SW480 (cell line): Measurements from ENCODE around the gene CHAC2.
A peak's percentile ranks its signal among the peaks of the same experiment; 100 is the strongest.
"Not testable (repeated sequence)": the region's sequence is repeated elsewhere in the genome, so short reads cannot be mapped to it uniquely, and the experiment has no call there.

Experiments
- DNase-seq: peaks from one replicate; pipeline ENCODE4 v3.0.0-alpha.2; 2016; ENCODE audit warnings: low spot score

CHAC2 gene

DNA sequence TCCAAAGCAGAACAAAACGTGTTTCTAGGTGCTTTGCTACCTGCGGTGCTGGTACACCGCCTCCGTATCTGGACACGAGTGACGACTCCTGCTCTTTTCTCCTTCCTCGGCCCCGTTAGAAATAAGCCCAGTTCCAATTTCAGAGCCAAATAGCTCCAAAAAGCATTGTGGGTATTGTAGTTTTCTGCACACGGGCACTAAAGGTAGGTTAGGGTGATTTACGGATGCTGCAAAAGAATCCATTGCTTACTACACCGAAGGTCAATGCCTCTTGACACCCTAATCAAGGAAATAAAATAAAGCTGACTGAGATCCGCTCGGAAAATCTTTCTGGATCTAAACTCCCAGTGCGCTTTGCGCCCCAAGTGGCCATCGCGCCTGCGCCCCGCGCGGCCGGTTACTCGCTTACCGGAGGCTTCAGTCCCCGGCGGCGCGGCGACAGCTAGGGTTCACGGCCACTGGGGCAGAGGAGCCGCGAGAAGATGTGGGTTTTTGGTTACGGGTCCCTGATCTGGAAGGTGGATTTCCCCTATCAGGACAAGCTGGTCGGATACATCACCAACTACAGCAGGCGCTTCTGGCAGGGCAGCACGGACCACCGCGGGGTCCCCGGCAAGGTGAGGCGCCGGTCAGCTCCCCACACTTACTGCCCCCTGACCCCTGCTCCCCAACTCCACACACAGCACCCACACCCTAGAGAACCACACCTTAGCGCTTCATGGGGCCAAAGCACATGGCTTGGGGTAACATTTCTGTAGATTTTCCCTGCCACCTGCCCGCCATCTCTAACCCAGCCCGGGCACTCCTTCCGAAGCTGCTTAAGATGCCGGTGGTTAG lies at the start of gene CHAC2:
CHAC2 (plus strand) TSS at position 400 of the 837 bp plus-strand sequence; CDS start at position 483, 83 bp downstream.
- DNase-seq = peak; percentile 86

DNA sequence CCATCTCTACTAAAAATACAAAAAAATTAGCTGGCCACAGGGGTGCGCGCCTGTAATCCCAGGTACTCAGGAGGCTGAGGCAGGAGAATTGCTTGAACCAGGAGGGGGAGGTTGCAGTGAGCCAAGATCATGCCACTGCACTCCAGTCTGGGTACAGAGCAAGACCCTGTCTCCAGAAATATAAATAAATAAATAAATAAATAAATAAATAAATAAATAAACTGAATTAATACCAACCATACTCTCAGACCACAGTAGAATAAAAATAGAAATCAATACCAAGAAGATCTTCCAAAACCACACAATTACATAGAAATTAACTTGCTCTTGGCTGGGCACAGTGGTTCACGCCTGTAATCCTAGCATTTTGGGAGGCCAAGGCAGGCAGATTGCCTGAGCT lies 46.7 kb upstream of the CHAC2 start:
- not testable (repeated sequence) for DNase-seq

DNA sequence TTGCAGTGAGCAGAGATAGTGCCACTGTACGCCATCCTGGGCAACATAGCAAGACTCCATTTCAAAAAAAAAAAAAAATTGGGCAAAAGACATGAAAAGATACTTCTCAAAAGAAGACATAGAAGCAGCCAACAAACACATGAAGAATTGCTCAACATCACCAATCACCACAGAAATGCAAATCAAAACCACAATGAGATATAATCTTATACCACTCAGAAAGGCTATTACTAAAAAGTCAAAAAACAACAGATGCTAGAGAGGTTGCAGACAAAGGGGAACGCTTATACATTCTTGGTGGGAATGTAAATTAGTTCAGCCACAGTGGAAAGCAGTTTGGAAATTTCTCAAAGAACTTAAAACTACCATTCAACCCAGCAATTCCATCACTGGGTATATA lies 43.1 kb upstream of the CHAC2 start:
- no peak for DNase-seq

DNA sequence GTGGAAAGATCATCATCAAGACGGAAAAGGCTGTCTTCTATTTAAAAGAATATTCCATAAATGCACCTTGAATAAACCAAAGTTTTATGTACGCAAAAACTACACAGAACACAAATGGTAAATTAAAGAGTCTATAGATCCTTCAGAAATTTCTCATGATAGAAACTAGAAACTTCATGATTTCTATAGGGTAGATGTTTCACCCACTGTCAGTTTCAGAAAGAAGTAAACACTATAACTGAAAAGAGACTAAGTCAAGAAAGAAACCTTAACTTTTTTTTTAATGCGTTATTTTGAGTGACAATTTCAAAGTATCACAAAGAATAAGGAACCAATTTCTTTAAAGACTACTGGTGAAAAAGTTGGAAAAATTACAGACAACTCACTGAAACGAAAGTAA lies 41.9 kb upstream of the CHAC2 start:
- DNase-seq = no peak

DNA sequence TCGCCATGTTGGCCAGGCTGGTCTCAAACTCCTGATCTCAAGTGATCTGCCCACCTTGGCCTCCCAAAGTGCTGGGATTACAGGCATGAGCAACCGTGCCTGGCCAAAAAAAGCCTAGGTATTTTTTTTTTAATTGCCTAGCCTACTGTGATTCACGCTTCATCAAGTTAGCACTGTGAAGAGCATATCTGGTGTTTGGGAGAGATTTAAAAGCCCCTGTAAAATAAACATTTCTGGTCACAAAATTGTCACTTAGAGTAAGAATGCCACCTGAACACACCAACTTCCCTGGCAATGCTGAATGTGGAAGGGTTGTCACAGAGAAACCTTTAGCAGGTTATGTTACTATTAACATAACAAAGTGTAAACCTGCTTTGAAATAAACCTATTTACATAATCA lies 39.7 kb upstream of the CHAC2 start:
- no peak for DNase-seq

DNA sequence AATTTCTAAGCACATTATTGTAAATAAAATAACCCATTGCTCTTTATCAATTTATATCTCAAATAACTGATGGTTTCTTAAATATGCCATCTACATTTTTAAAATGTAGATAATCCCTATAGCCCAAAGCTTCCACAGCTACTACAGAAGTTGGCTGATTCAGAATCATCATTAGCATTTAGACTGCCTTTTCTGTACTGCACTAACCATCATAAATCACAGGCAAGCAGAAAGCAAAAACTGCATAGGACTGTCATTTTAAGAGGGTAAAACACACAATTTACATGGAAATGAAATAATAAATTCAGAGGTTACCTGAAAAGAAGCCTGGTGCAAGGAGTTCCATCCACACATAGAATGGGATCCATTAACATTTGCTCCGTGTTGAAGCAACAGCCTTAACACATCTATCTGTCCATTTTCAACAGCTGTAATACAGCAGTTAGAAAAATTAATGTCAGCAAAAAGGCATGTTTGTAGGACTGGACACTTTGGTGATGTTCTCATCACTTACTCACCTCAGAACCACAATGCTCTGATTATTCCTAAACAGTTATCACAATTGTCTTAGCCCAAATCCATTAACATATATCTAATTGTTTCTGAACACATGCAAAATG lies 38.4 kb upstream of the CHAC2 start:
- DNase-seq = no peak

DNA sequence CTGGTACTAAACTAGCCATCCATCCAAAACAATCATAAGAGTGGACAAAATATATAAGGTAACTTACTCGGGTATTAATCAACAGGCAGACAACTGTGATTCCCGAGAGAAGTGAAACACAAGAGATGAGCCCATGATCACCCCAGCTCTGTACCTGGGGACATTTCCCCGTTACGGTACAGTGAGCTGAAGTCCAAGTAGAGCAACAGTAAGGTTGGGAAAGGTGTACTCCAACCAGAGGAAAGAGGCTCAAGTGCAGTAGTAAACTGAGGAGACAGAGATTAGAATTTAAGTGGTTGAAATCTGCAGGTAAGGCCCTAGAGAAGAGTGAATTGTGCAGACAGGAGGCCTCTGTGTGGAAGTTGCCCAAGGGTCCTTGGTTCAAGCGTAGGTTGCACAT lies 30.5 kb upstream of the CHAC2 start:
- DNase-seq = no peak

DNA sequence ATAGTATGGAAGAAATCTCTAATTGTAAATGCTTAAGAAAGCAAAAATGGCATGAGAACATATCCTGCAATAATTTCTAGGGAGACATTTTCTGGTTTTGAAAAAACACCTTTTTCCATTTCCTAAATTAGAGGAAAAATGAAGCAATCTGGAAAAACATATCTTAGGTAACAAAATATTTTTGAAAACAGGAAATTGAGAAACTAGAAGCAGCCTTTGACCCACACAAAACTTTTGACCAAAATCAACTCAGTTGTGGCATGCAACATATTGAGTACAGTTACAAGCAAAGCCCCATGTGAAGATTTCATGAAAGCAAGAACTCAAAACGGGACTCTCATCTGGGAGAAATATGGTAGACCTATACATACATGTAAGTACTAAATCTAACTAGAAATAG lies 28.6 kb upstream of the CHAC2 start:
- no peak for DNase-seq

DNA sequence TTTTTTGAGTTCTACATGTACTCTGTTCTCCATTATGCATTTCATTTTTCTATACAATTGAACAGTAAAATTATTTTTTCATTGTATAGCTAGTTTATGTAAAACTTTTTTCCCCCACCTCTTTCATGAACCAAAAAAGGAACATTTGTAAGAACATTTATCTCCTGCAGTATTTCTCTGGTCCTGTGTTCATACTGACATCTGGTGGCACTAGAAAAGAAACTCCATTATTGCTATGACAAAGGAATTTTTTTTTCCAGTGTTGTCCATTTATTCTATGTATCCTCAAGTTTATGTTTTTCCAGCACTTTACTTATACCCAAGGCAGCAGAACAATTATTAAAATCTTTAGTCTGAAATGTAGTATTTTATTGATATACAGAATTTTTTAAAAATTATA lies 27.4 kb upstream of the CHAC2 start:
- peak; percentile 28 for DNase-seq

DNA sequence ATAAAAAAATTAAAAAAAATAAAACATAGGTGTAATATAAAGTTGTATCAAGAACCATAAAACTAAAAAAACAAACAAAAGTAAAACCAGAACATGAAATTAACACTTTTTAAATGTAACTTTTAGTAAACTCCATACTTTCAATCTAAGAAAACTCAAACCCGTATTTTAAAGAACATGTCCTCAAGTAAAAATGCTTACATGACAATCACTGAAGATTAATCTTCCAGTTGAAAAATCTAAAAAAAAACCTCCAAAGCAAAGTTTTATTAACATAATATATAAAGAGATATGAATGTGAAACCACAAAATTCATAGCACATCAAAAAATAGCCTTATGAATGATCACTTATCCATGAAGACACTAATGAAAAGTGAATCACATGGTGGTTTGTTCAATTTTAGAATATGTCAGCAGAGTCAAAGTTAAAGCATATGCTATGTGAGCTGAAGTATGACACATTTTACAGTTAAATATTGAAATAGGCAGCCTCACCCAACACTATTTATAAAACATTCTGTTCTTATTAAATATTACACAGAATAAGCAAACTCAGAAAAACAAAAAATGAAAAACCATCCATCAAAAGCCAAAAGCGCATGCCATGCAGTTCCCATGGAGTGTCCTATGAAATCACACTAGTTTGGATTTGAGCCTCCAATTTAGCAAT lies 23.1 kb upstream of the CHAC2 start:
- DNase-seq = no peak

DNA sequence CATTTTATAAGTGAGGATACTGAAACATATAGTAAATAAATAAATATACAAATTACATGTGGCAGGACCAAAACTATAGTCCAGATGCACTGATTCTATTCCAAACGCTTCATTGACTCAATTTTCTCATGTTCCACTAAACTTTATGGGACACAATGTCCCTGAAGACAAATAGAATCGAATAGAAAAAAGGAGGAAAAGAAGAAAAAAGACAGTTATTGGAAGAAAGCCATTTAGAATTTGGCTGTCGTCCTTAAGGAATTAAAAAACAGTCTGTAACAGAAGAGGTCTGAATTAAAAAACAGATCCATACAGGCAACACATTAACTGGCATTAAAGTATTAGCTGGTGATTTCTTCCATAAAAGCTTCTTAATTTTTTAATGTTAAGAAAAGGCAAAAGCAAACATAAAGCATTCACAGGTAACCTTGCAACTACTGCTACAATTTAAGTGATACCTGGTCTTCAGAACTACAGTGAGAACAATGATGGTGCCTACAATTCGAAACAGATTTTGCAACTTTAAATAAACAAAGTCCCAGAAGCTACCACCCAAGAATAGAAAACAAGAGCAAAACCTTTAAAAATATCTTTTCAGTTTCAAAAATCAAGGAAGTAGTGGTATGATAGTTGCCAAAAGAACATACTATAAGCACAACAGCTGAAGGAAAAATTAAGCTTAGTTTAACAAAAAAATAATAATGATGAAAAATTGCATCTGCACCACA lies 17.4 kb upstream of the CHAC2 start:
- DNase-seq = no peak

DNA sequence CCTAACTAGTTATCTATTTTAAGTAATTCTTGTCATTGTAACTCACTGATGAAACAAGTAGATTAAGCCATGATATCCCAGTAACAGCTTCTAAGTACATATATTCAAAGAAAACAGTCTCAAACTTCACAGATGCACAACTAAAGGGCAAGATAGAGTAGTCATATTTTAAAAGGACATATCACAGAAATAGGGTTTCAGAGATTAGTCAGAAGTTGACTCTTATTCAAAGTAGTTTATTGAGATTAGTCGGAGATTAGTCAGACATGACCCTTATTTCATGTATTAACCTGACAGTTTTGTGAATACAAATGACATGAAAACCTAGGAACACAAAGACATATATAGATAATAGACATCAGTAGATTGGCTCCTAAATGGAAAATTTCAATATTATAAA lies 15.9 kb upstream of the CHAC2 start:
- DNase-seq = no peak

DNA sequence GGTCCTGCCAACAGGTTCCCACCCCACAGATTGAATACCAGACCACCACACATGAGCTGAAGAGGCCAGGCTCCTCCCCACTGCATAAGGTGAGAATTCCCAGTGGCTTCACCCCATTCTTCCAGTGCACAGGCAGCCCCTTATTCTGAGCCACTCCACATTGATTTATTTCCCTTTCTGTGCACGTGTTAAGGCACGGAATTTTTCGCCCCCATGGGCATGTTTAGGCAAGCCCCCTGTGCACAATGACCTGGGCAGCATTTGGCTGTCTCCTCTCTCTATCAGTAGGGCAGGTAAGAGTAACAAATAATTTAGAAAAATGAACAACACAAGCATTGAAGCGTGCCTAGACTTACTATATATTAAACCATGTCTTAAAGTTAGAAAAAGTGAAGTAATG lies 15.2 kb upstream of the CHAC2 start:
- no peak for DNase-seq

DNA sequence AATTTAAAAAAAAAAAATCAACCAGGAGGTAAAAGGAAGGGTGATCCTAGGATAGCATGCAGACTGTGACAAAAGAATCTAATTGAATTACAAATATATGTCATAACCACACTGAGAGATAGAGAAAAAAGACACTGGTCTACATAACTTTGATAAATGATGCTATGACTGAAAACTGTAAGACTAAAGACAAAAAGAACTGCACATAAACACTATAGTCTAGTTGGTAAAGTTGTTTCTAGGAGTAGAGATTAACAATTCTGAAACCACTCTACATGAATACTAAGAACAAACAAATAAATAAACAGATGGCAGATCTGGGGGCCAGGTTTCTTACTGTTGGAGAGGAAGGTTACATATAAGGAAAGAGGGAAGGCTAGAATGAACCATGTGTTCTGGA lies 14.6 kb upstream of the CHAC2 start:
- no peak for DNase-seq

DNA sequence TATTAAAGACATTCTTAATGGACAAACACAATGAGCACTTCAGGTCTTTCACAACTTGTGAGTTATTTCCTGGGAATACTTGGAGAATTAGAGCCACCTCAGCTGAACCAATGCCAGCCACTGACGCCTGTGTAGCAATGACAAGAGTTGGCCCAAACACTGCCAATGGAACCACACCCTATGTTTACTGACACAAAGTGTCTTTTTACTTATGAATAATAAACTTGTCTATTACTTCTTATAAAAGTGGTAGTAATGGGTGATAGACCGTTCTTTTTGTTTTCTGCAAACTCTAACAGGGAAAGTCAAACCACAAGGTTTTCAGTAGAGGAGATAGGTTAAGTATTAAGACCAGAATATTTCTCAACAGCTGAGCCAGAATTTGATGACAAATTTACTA lies 12.5 kb upstream of the CHAC2 start:
- no peak for DNase-seq

DNA sequence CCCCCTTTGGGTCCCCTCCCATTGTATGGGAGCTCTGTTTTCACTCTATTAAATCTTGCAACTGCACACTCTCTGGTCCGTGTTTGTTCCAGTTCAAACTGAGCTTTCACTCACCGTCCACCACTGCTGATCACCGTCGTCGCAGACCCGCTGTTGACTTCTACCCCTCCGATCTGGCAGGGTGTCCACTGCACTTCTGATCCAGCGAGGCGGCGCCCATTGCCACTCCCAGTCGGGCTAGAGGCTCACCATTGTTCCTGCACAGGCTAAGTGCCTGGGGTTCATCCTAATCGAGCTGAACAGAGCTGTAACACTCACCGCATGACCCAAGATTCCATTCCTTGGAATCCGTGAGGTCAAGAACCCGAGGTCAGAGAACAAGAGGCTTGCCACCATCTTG lies 11.0 kb upstream of the CHAC2 start:
- DNase-seq = no peak

DNA sequence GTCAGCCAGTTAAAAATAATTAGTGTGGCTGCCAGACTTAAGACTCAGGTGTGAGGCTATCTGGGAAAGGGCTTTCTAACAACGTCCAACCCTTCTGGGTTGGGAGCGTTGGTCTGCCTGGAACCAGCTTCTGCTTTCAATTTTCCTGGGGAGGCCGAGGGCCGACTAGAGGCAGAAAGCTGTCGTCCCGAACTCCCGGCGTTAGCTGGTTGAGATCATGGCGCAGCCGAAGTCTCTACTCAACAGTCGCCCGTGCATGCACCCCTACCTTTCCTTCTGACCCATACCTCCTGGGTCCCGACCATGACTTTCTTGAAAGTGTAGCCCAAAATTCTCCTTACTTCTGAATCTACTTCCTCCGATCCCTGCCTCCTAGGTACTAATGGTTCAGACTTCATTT lies 10.4 kb upstream of the CHAC2 start:
- DNase-seq = not testable (repeated sequence)

DNA sequence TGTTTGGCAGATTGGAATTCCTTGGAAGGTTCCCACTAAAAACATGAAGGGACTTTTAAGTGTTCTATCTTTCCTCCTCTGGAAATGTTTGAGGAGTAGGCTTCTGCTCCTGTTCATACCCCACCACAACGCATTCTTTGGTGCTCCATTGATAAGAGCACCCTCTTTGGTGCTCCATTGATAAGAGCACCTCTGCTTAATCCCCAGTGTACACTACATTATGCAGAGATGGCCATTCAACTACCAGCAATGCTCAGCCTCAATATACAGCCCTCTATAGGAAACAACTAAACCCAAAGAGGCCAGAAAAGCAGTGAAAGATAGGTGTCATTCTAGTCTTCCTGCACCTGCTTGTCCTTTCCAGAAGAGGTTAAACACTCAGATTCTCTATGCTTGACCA lies 1.8 kb upstream of the CHAC2 start:
- DNase-seq = no peak

DNA sequence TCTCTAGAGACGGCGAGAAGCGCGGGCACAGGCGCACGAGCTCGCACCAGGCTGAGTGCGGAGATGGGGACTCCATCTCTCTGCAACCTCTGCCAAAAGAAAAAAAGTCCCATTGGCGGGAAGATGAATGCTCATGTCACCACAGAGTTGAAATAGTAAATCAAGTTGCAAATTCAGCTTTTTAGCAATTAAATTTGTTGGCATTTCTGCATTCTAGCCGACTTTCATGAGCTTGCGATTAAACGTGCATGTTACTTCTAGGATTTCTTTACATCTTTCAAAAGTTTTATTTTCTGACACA lies 588 bp downstream of the CHAC2 start:
- no peak for DNase-seq

DNA sequence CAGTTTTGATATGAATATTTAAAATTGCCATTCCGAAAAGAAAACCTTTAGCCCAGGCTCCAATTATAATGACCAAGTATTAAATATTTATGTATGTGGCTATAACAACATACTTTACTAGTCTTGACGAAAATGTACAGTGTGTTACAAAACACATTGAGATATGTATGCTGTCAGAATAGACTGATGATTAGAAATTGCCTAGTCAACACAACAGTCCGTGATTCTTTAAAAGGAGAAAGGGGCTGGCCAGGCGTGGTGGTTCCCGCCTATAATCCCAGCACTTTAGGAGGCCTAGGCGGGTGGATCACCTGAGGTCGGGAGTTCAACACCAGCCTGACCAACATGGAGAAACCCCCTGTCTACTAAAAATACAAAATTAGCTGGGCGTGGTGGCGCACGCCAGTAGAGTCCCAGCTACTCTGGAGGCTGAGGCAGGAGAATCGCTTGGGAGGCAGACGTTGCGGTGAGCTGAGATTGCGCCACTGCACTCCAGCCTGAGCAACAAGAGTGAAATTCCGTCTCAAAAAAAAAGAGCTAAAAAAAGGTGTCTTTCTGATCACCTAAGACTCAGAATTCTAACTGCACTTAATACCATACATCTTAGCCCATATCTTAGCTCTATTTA lies 1.8 kb downstream of the CHAC2 start:
- no peak for DNase-seq

DNA sequence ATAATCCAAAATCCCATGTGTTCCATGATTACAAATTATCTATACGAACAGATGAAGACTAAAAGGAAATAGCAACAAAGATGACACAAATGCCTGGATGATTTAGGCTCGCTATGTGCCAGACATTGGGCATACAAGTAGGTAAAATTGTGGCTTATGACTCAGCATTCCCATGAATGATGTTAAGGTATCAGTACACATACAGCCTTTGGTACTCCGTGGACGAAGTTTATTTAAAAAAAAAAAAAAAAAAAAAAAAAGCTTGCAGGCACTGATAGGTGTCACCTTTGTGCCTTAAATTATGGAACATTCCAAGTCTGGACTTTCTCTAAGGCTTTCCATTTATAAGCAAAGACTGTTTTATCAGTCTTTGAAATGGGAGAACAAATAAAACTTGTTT lies 2.7 kb downstream of the CHAC2 start:
- peak; percentile 44 for DNase-seq

DNA sequence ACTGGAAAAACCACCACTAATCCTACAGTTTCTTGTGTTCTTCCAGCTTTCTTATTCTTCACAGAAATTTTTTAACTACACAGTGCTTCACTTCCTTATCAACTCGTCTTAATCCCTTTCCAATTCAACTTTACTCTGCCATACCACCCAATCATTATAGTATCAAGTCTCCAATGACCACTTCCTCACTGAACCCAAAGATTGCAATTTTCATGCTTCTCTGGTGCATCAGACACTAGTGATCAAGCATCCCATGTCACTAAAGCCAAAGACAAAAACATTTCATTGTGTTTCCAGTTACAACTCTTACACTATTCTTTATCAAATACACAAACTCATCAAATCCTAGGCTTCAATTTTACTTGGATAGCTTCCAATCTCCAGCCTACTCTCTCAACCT lies 9.5 kb downstream of the CHAC2 start:
- no peak for DNase-seq
